Measurements from ENCODE around the gene ZC2HC1B.

DNA sequence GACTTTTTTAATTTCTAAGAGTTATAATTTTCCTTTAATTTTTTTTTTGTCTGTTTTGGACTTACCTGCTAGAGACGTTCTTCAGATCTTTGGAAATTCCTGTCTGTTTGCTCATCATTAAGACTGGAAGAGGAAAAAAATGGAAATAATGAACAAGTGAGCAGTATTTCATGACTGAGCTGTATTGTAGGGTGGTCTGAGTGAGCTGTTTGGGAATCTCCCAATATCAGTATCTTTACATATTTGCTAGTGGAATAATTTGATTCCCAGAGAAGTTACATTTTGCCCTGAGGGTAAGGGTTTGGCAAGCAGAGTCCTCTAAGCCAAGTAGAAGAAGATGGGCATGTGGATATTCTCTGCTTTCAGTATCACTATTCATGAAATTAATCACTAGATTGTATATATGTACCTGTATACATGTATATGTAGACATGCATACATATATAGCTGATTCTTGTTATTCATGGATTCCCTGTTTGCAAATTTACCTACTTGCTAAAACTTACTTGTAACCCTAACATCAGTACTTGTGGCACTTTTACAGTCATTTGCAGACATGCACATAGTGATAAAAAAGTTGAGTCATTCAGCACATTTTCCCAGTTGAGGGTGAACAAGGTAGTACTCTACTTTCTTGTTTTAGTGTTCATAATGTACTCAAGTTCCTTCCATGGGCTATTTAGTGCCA, 13.5 kb downstream of the ZC2HC1B start:
- TF ChIP-seq EZH2 (IDR thresholded peaks at IDR 0.05; ENCODE audit: insufficient read depth, low read length), result no peak
- TF ChIP-seq, protein P1, sequence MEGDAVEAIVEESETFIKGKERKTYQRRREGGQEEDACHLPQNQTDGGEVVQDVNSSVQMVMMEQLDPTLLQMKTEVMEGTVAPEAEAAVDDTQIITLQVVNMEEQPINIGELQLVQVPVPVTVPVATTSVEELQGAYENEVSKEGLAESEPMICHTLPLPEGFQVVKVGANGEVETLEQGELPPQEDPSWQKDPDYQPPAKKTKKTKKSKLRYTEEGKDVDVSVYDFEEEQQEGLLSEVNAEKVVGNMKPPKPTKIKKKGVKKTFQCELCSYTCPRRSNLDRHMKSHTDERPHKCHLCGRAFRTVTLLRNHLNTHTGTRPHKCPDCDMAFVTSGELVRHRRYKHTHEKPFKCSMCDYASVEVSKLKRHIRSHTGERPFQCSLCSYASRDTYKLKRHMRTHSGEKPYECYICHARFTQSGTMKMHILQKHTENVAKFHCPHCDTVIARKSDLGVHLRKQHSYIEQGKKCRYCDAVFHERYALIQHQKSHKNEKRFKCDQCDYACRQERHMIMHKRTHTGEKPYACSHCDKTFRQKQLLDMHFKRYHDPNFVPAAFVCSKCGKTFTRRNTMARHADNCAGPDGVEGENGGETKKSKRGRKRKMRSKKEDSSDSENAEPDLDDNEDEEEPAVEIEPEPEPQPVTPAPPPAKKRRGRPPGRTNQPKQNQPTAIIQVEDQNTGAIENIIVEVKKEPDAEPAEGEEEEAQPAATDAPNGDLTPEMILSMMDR (IDR thresholded peaks at IDR 0.05; ENCODE audit: insufficient read depth, low read depth, low read length), result no peak
